H1 (cell line): ENCODE measurements around the gene ILDR2. TPM values are rescaled to one million over a fixed set of nuclear protein-coding genes. Genes with fewer than 3 reads are reported as not detected.

Experiments used
- CTCF ChIA-PET: fragments of 300-600 bp; sonication (Branson Sonifier 250); formaldehyde crosslinking; loops from one replicate; lab custom pipeline; 2021; ENCODE audit not compliant: partially characterized antibody; lab: Charles Lee
- POLR2A ChIA-PET: fragments of 300-600 bp; sonication (Branson Sonifier 250); formaldehyde crosslinking; loops from one replicate; lab custom pipeline; 2021; ENCODE audit warnings: inconsistent platforms; ENCODE audit not compliant: partially characterized antibody; lab: Charles Lee
- DNase-seq, 2 experiments: peaks; one replicate each; pipeline versions ENCODE4 v3.0.0 to v3.0.0-alpha.2; 2010 to 2022; ENCODE audit warnings: low spot score in 2 of 2, low read depth in 1 of 2, mixed read lengths in 1 of 2
- FAIRE-seq: peaks from 2 replicates; lab custom pipeline; 2011; peaks lifted over from hg19 to GRCh38; lab: Jason Lieb, UNC
- H2AFZ ChIP-seq: 2 replicates; pipeline ENCODE4 v1.8.1; 2012; ENCODE audit warnings: low read length, inconsistent platforms
- H2AK5ac ChIP-seq: 2 replicates; pipeline ENCODE4 v1.6.1; 2013; ENCODE audit warnings: low read depth, low read length
- H2BK120ac ChIP-seq: replicated peaks from 2 replicates; pipeline ENCODE3; 2013; ENCODE audit warnings: low read depth, low read length, inconsistent platforms
- H2BK12ac ChIP-seq: 2 replicates; pipeline ENCODE4 v1.6.1; 2013; ENCODE audit warnings: low read depth, low read length
- H2BK15ac ChIP-seq: 2 replicates; pipeline ENCODE4 v1.6.1; 2013; ENCODE audit warnings: low read length
- H2BK20ac ChIP-seq: 2 replicates; pipeline ENCODE4 v1.6.1; 2013; ENCODE audit warnings: low read length
- H2BK5ac ChIP-seq: 2 replicates; pipeline ENCODE4 v1.6.1; 2013; ENCODE audit warnings: low read depth, low read length
- H3K14ac ChIP-seq: 2 replicates; pipeline ENCODE4 v1.6.1; 2013; ENCODE audit warnings: inconsistent platforms; ENCODE audit not compliant: insufficient read length
- H3K18ac ChIP-seq: 2 replicates; pipeline ENCODE4 v1.6.1; 2013; ENCODE audit warnings: low read length; ENCODE audit errors: extremely low read depth
- H3K23ac ChIP-seq: 2 replicates; pipeline ENCODE4 v1.6.1; 2013; ENCODE audit warnings: inconsistent platforms; ENCODE audit not compliant: insufficient read length
- H3K23me2 ChIP-seq: 2 replicates; pipeline ENCODE4 v1.6.1; 2013; ENCODE audit warnings: low read depth, low read length
- H3K27ac ChIP-seq: 2 replicates; pipeline ENCODE4 v1.6.1; 2011; ENCODE audit warnings: low read depth, low read length, inconsistent platforms
- H3K27me3 ChIP-seq, 4 experiments: replicated peaks in 1 of 4; 1 replicate in 1 of 4; 2 replicates in 3 of 4; pipeline versions ENCODE4 v1.6.1 to v1.8.1; 2011 to 2013; ENCODE audit warnings: low read length in 3 of 4, mild to moderate bottlenecking in 3 of 4, inconsistent platforms in 2 of 4, mixed read lengths in 2 of 4, moderate library complexity in 1 of 4; ENCODE audit not compliant: control insufficient read depth in 3 of 4, insufficient read depth in 3 of 4; ENCODE audit errors: extremely low read depth in 1 of 4
- H3K36me3 ChIP-seq, 4 experiments: 2 replicates each; pipeline versions ENCODE4 v1.6.1 to v1.8.1; 2011 to 2013; ENCODE audit warnings: mild to moderate bottlenecking in 4 of 4, low read length in 3 of 4, moderate library complexity in 2 of 4, control low read depth in 1 of 4, inconsistent platforms in 1 of 4; ENCODE audit not compliant: insufficient read depth in 4 of 4, control insufficient read depth in 2 of 4
- H3K4ac ChIP-seq: replicated peaks from 2 replicates; pipeline ENCODE3; 2013; ENCODE audit warnings: low read length, low read depth, mixed read lengths, inconsistent platforms; ENCODE audit not compliant: insufficient read length
- H3K4me1 ChIP-seq, 4 experiments: replicated peaks in 1 of 4; 1 replicate in 1 of 4; 2 replicates in 3 of 4; pipeline versions ENCODE4 v1.6.1 to v1.8.1; 2011 to 2013; ENCODE audit warnings: low read length in 3 of 4, inconsistent platforms in 2 of 4, mixed read lengths in 1 of 4; ENCODE audit not compliant: insufficient read depth in 4 of 4, control insufficient read depth in 3 of 4
- H3K4me2 ChIP-seq, 2 experiments: 2 replicates each; pipeline versions ENCODE4 v1.6.1 to v1.8.1; 2011 to 2013; ENCODE audit warnings: low read depth in 2 of 2, low read length in 2 of 2, control low read depth in 1 of 2, inconsistent platforms in 1 of 2, mild to moderate bottlenecking in 1 of 2; ENCODE audit not compliant: insufficient read depth in 1 of 2
- H3K4me3 ChIP-seq, 4 experiments: fragments of 200-600, 300-600 bp in 1 of 4; sonication (generic), shearing (Covaris generic), sonication (Bioruptor Twin) in 1 of 4; 2 replicates each; pipeline versions ENCODE4 v1.5.1 to v1.8.1; 2011 to 2016; ENCODE audit warnings: low read length in 4 of 4, low read depth in 3 of 4, control low read depth in 2 of 4, inconsistent platforms in 2 of 4, mild to moderate bottlenecking in 2 of 4, mixed read lengths in 1 of 4, moderate library complexity in 1 of 4; ENCODE audit not compliant: insufficient read depth in 2 of 4; ENCODE audit errors: extremely low read depth in 1 of 4
- H3K56ac ChIP-seq: replicated peaks from 2 replicates; pipeline ENCODE3; 2013; ENCODE audit warnings: low read depth, mild to moderate bottlenecking, mixed read lengths, low read length, inconsistent platforms; ENCODE audit not compliant: insufficient read length
- H3K79me1 ChIP-seq: 2 replicates; pipeline ENCODE4 v1.6.1; 2013; ENCODE audit warnings: low read depth, low read length, control low read depth
- H3K79me2 ChIP-seq, 2 experiments: 2 replicates each; pipeline versions ENCODE4 v1.6.1 to v1.8.1; 2012 to 2013; ENCODE audit warnings: low read length in 2 of 2, mild to moderate bottlenecking in 2 of 2, inconsistent platforms in 1 of 2; ENCODE audit not compliant: insufficient read depth in 2 of 2, control insufficient read depth in 1 of 2
- H3K9ac ChIP-seq, 4 experiments: replicated peaks in 1 of 4; 1 replicate in 1 of 4; 2 replicates in 3 of 4; pipeline versions ENCODE4 v1.6.1 to v1.8.1; 2011 to 2013; ENCODE audit warnings: low read depth in 3 of 4, low read length in 3 of 4, control low read depth in 2 of 4, mild to moderate bottlenecking in 2 of 4, moderate library complexity in 2 of 4, inconsistent platforms in 1 of 4; ENCODE audit errors: extremely low read depth in 1 of 4
- H3K9me3 ChIP-seq, 2 experiments: 2 replicates each; pipeline versions ENCODE4 v1.6.1 to v1.8.1; 2012 to 2013; ENCODE audit warnings: mild to moderate bottlenecking in 2 of 2, moderate library complexity in 2 of 2, control low read depth in 1 of 2, inconsistent platforms in 1 of 2, low read depth in 1 of 2, low read length in 1 of 2, mixed read lengths in 1 of 2; ENCODE audit not compliant: insufficient read depth in 2 of 2
- H4K20me1 ChIP-seq, 2 experiments: replicated peaks in 1 of 2; 2 replicates each; pipeline versions ENCODE3 to v1.8.1; 2011 to 2013; ENCODE audit warnings: inconsistent platforms in 2 of 2, low read length in 2 of 2, mild to moderate bottlenecking in 1 of 2; ENCODE audit not compliant: insufficient read depth in 2 of 2, control insufficient read depth in 1 of 2
- H4K5ac ChIP-seq: 2 replicates; pipeline ENCODE4 v1.6.1; 2013; ENCODE audit warnings: low read length, low read depth, mixed read lengths, inconsistent platforms; ENCODE audit not compliant: insufficient read length
- H4K8ac ChIP-seq: 2 replicates; pipeline ENCODE4 v1.8.0; 2013; ENCODE audit warnings: mild to moderate bottlenecking, moderate library complexity, low read length, inconsistent platforms; ENCODE audit not compliant: insufficient read depth; ENCODE audit errors: extremely low read depth
- H4K91ac ChIP-seq: replicated peaks from 2 replicates; pipeline ENCODE3; 2013; ENCODE audit warnings: low read length, mixed read lengths, inconsistent platforms; ENCODE audit not compliant: insufficient read length
- BCL11A ChIP-seq, 2 experiments: IDR thresholded peaks; one replicate each; pipeline ENCODE4 v1.6.1; 2011; ENCODE audit warnings: low read depth in 2 of 2, low read length in 2 of 2, mild to moderate bottlenecking in 2 of 2
- CBX5 ChIP-seq: fragments of 300-800, 300-1000 bp; sonication (generic); IDR thresholded peaks from 2 replicates; pipeline ENCODE4 v1.7.1; 2016; ENCODE audit warnings: antibody characterized with exemption, low read length, low read depth
- CEBPB ChIP-seq: IDR thresholded peaks from 2 replicates; pipeline ENCODE4 v1.6.1; 2012; ENCODE audit warnings: low read depth, low read length
- CREB1 ChIP-seq: IDR thresholded peaks from 2 replicates; pipeline ENCODE4 v1.6.1; 2012; ENCODE audit warnings: inconsistent platforms
- GABPA ChIP-seq: IDR thresholded peaks from 2 replicates; pipeline ENCODE4 v1.6.1; 2011; ENCODE audit warnings: mild to moderate bottlenecking, low read length, moderate library complexity, borderline replicate concordance; ENCODE audit not compliant: insufficient read depth
- HDAC2 ChIP-seq, 2 experiments: fragments of 300-600 bp in 1 of 2; sonication (generic) in 1 of 2; IDR thresholded peaks; 2 replicates each; pipeline ENCODE4 v1.6.1; 2011 to 2012; ENCODE audit warnings: low read depth in 2 of 2, low read length in 2 of 2, mild to moderate bottlenecking in 2 of 2, moderate library complexity in 2 of 2, borderline replicate concordance in 1 of 2, inconsistent platforms in 1 of 2
- JUND ChIP-seq: IDR thresholded peaks from 2 replicates; pipeline ENCODE4 v1.6.1; 2011; ENCODE audit warnings: mild to moderate bottlenecking, improper control_type of control experiment, low read length
- POLR2AphosphoS5 ChIP-seq: IDR thresholded peaks from 2 replicates; pipeline ENCODE4 v1.6.1; 2011; ENCODE audit warnings: low read depth, low read length
- POU5F1 ChIP-seq: IDR thresholded peaks from 2 replicates; pipeline ENCODE4 v1.6.1; 2011; ENCODE audit warnings: low read depth, mild to moderate bottlenecking, low read length, moderate library complexity
- RNF2 ChIP-seq: fragments of 200-900, 300-1000 bp; sonication (generic); IDR thresholded peaks from 2 replicates; pipeline ENCODE4 v1.7.1; 2016; ENCODE audit warnings: borderline replicate concordance, low read depth, mild to moderate bottlenecking, antibody characterized with exemption, low read length; ENCODE audit not compliant: poor library complexity, severe bottlenecking; ENCODE audit errors: missing control alignments
- SIX5 ChIP-seq: IDR thresholded peaks from 2 replicates; pipeline ENCODE4 v1.6.1; 2011; ENCODE audit warnings: mild to moderate bottlenecking, low read depth, low read length
- TCF12 ChIP-seq: IDR thresholded peaks from 2 replicates; pipeline ENCODE4 v1.6.1; 2011; ENCODE audit warnings: low read depth, mild to moderate bottlenecking, low read length
- ZNF274 ChIP-seq: IDR thresholded peaks from 2 replicates; pipeline ENCODE4 v1.7.0; 2012; ENCODE audit warnings: low read length, borderline replicate concordance; ENCODE audit errors: extremely low read depth
- WGBS, 2 experiments: shearing (Covaris generic) in 1 of 2; methylation state at CpG; one replicate each; pipeline versions ENCODE4 v1.1.6 to v1.1.7; 2013 to 2015; ENCODE audit warnings: low lambda C conversion rate in 2 of 2, mixed read lengths in 2 of 2, inconsistent platforms in 1 of 2, low coverage in 1 of 2, missing lambda C conversion rate in 1 of 2; ENCODE audit not compliant: insufficient replicate concordance in 2 of 2, insufficient coverage in 1 of 2, insufficient read length in 1 of 2; ENCODE audit errors: extremely low coverage in 1 of 2, missing lambda C conversion rate in 1 of 2; 5-methylcytosine and 5-hydroxymethylcytosine counted together
- polyA plus RNA-seq, 7 experiments: library from polyadenylated mRNA; depleted of rRNA in 3 of 7; stranded (reverse) in 5 of 7; unstranded in 2 of 7; fragments of >200 nt in 5 of 7; fragments of 200-250 nt in 2 of 7; gene quantifications; 1 replicate in 5 of 7; 2 replicates in 1 of 7; 4 replicates in 1 of 7; pipeline versions ENCODE4 v1.2.1 to v1.2.3, GENCODE V29; 2011 to 2013; ENCODE audit warnings: missing spikeins in 2 of 7, mixed read lengths in 2 of 7
- total RNA-seq: library from RNA; stranded (reverse); fragmentation: NEBNext Ultra II Directional; extraction: Animal tissue kit (Norgen Biotek cat#: 25700); gene quantifications from 2 replicates; pipeline ENCODE4 v1.2.1, GENCODE V29; 2021
- TF ChIP-seq, protein P1 (sequence below): IDR thresholded peaks from 2 replicates; pipeline ENCODE4 v1.6.1; 2012; ENCODE audit warnings: inconsistent platforms

Gene ILDR2
- total and polyA plus RNA-seq, 2 of the 8 experiments (the other 6 are each of a cell fraction or from before 2014, with no cell fraction given), result 0.85 to 0.86 TPM

DNA sequence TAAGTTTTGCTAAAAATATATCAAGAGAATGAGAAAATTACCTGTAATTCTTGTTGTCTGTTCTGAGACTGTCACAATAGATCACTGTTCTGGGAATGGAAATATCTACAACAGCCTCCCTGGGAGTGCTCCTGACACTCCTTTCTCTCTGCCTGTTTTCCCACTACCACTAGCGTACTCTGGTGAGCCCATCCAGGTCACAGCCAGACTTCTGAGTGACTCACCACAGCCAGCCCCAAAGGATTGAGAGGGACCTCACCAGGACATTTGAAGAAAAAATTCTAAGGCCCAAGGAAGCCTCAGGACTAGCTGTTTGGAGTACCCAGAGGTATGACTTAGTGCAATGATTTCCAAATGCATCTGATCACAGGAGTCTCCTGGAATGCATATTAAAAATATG, 60.3 kb downstream of the ILDR2 start:
- Histone ChIP-seq H3K14ac (no peak overlapping the region), H3K4me3 (no peak overlapping the region), H3K27me3 (peaks cover 2 to 10% (median 10%) of the 10 kb centered on the region in 4 experiments), H3K36me3 (no peaks in the 10 kb centered on the region), H3K4ac (no peak overlapping the region), H4K20me1 (no peaks in the 10 kb centered on the region), H2BK120ac (no peak overlapping the region), H3K23ac (no peak overlapping the region), H3K27ac (no peak overlapping the region), H3K23me2 (no peaks in the 10 kb centered on the region), H2BK5ac (no peak overlapping the region), H2AFZ (no peak overlapping the region), H2AK5ac (no peak overlapping the region), H3K79me1 (no peaks in the 10 kb centered on the region), H3K56ac (no peak overlapping the region), H3K79me2 (no peaks in the 10 kb centered on the region), H3K4me1 (peaks cover 0 to 4% (median 2%) of the 10 kb centered on the region in 4 experiments; a peak in 4 of 7 replicates), H4K5ac (no peak overlapping the region), H3K9ac (no peak overlapping the region), H2BK12ac (no peak overlapping the region), H4K91ac (no peak overlapping the region), H3K18ac (no peak overlapping the region), H3K4me2 (no peak overlapping the region), H4K8ac (no peak overlapping the region), H3K9me3 (peaks cover 2 to 6% of the 10 kb centered on the region in 2 experiments), H2BK20ac (no peak overlapping the region), H2BK15ac (no peak overlapping the region)
- CTCF ChIA-PET, result interaction anchor here (2.7 to 23.8 kb wide), 3 partner anchors 11 to 143 kb away, joined by 9 to 874 read pairs (median 152); no protein-coding TSS in a partner anchor
- DNase-seq (no peak), FAIRE-seq (no peak)
- WGBS, 2 experiments, result 92% methylated on average over 1 of the region's 1 CpG; no CpG with 5 or more reads in 1 of the 2 experiments
- POLR2A ChIA-PET, result no interaction called here
- TF ChIP-seq POLR2AphosphoS5 (no peak), JUND (no peak), TCF12 (no peak), GABPA (no peak), SIX5 (no peak), RNF2 (no peak), BCL11A (IDR thresholded peaks at IDR 0.05; ENCODE audit: low read depth in 2 of 2, low read length in 2 of 2) (no peak), ZNF274 (no peak), CEBPB (no peak), CBX5 (no peak), CREB1 (no peak), HDAC2 (IDR thresholded peaks at IDR 0.05; ENCODE audit: borderline replicate concordance in 1 of 2, low read depth in 2 of 2, low read length in 2 of 2) (no peak), POU5F1 (no peak)
- TF ChIP-seq, protein P1, sequence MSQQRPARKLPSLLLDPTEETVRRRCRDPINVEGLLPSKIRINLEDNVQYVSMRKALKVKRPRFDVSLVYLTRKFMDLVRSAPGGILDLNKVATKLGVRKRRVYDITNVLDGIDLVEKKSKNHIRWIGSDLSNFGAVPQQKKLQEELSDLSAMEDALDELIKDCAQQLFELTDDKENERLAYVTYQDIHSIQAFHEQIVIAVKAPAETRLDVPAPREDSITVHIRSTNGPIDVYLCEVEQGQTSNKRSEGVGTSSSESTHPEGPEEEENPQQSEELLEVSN, result no peak
